Peyer's patch (tissue), 4 donors: ENCODE data around the gene PAQR6. TPM values are rescaled to one million over a fixed set of nuclear protein-coding genes. Genes with fewer than 3 reads are reported as not detected.
A peak's percentile ranks its signal among the peaks of the same experiment; 100 is the strongest.

Source experiments
- DNase-seq, 3 donors: peaks; one replicate each; pipeline ENCODE4 v3.0.0-alpha.2; 2017 to 2019
- H3K27ac ChIP-seq, 4 donors: fragments of 200-600 bp; sonication (generic); one replicate each; pipeline ENCODE4 v1.5.1; 2016 to 2019
- H3K27me3 ChIP-seq, 2 donors: fragments of 200-600 bp; sonication (generic); one replicate each; pipeline ENCODE4 v1.5.1; 2019
- H3K36me3 ChIP-seq, 3 donors: fragments of 200-600 bp; sonication (generic); one replicate each; pipeline ENCODE4 v1.5.1; 2016 to 2019
- H3K4me1 ChIP-seq, 4 donors: fragments of 200-600 bp; sonication (generic); one replicate each; pipeline ENCODE4 v1.5.1; 2016 to 2019
- H3K4me3 ChIP-seq, 4 donors: fragments of 200-600 bp; sonication (generic); 1 replicate in 3 of 4; 2 replicates in 1 of 4; pipeline ENCODE4 v1.5.1; 2016 to 2019; ENCODE audit warnings: mild to moderate bottlenecking in 1 of 4
- H3K9me3 ChIP-seq, 4 donors: fragments of 200-600 bp; sonication (generic); one replicate each; pipeline ENCODE4 v1.5.1; 2016 to 2019; ENCODE audit warnings: mild to moderate bottlenecking in 1 of 4
- CTCF ChIP-seq, 6 experiments: fragments of 450-650 bp in 4 of 6; fragments of 200-600 bp in 2 of 6; sonication (generic) in 1 of 6; IDR thresholded peaks; one replicate each; pipeline ENCODE4 v1.5.1; 2017 to 2019; ENCODE audit warnings: antibody characterized with exemption in 6 of 6, mild to moderate bottlenecking in 3 of 6, moderate library complexity in 1 of 6
- POLR2A ChIP-seq, 2 donors: fragments of 450-650 bp; IDR thresholded peaks; one replicate each; pipeline ENCODE4 v1.5.1; 2017; ENCODE audit warnings: antibody characterized with exemption in 2 of 2, mild to moderate bottlenecking in 2 of 2, moderate library complexity in 2 of 2
- total RNA-seq, 4 donors: library from RNA; depleted of rRNA; stranded (reverse); fragments of >200 nt; gene quantifications; one replicate each; pipeline ENCODE4 v1.1.0, GENCODE V29; 2016

The PAQR6 gene
- total RNA-seq, 4 donors from 2014 or later: 0.70 to 7.4 (median 4.1) TPM

GRCh38 chr1:156196445-156196844, 51.4 kb downstream of the PAQR6 start:
- Histone ChIP-seq H3K4me1 (peaks cover 0 to 45% (median 6%) of the 10 kb centered on the region in 4 donors), H3K9me3 (no peaks in the 10 kb centered on the region), H3K4me3 (no peak overlapping the region), H3K27me3 (no peaks in the 10 kb centered on the region), H3K27ac (no peak overlapping the region), H3K36me3 (peaks cover 0 to 13% (median 0%) of the 10 kb centered on the region in 3 donors)
- no peak for DNase-seq
- TF ChIP-seq CTCF (IDR thresholded peaks at IDR 0.05) (no peak), POLR2A (IDR thresholded peaks at IDR 0.05) (no peak)

GRCh38 chr1:156195853-156196252, 52.0 kb downstream of the PAQR6 start:
- H3K36me3 ChIP-seq: peaks cover 0 to 13% (median 0%) of the 10 kb centered on the region in 3 donors
- no peaks in the 10 kb centered on the region for H3K9me3 ChIP-seq
- TF ChIP-seq CTCF (IDR thresholded peaks at IDR 0.05): no peak
- TF ChIP-seq POLR2A (IDR thresholded peaks at IDR 0.05): no peak
- H3K27ac ChIP-seq: no peak overlapping the region
- no peak for DNase-seq
- no peak overlapping the region for H3K4me3 ChIP-seq
- no peaks in the 10 kb centered on the region for H3K27me3 ChIP-seq
- peaks cover 0 to 45% (median 6%) of the 10 kb centered on the region in 4 donors for H3K4me1 ChIP-seq

- Histone ChIP-seq H3K27ac (peak overlapping the region; percentile 63 to 83 (median 70)), H3K4me1 (peaks cover 0 to 42% (median 6%) of the 10 kb centered on the region in 4 donors), H3K4me3 (peak overlapping the region; percentile 74 to 98 (median 76)), H3K36me3 (no peaks in the 10 kb centered on the region), H3K27me3 (no peaks in the 10 kb centered on the region), H3K9me3 (no peaks in the 10 kb centered on the region)
- no peak for DNase-seq
- TF ChIP-seq CTCF (IDR thresholded peaks at IDR 0.05) (no peak), POLR2A (IDR thresholded peaks at IDR 0.05) (no peak)
Observed at GRCh38 chr1:156194300-156194652, 53.6 kb downstream of the PAQR6 start.

GRCh38 chr1:156193488-156194299, 54.2 kb downstream of the PAQR6 start, which contains the start of gene SLC25A44:
Gene SLC25A44, plus strand, starts transcription at chr1:156194104. Its CDS starts 5,744 bp downstream, at chr1:156199848.
- TF ChIP-seq POLR2A (IDR thresholded peaks at IDR 0.05) (peak; percentile 65 to 67), CTCF (IDR thresholded peaks at IDR 0.05) (peak; percentile 57 to 78 (median 74))
- Histone ChIP-seq H3K4me1 (peaks cover 0 to 37% (median 5%) of the 10 kb centered on the region in 4 donors), H3K27me3 (no peaks in the 10 kb centered on the region), H3K4me3 (peak within 1 kb of the TSS; percentile 74 to 98 (median 76)), H3K9me3 (no peaks in the 10 kb centered on the region), H3K36me3 (no peaks in the 10 kb centered on the region), H3K27ac (peak within 1 kb of the TSS; percentile 74 to 83 (median 78))
- DNase-seq: peak; percentile 94 to 99 (median 97)

Other genes with a start within 250 kb of the PAQR6 start
- 100 to 1,000 TPM; 133 to 269 (median 202) TPM for gene SSR2, start 227.1 kb downstream of the PAQR6 start, total RNA-seq
- 10 to 100 TPM; 16.3 to 22.5 (median 21.4) TPM for gene UBQLN4, start 194.3 kb downstream of the PAQR6 start, total RNA-seq
- 10 to 100 TPM; 40.4 to 75.5 (median 54.1) TPM for gene LAMTOR2, start 193.3 kb downstream of the PAQR6 start, total RNA-seq
- gene RAB25, start 186.9 kb downstream of the PAQR6 start, total RNA-seq: 100 to 1,000 TPM in 3 of 4 donors, 10 to 100 TPM in 1; 96.6 to 188 (median 146) TPM
- gene MEX3A, start 165.6 kb downstream of the PAQR6 start, total RNA-seq: 1 to 10 TPM in 1 of 4 donors, under 1 TPM in 1, not detected in 2; 0.80 to 2.1 TPM
- gene LMNA, start 133.3 kb downstream of the PAQR6 start, total RNA-seq: 100 to 1,000 TPM; 201 to 295 (median 211) TPM
- 10 to 100 TPM in 1 of 4 donors, 1 to 10 TPM in 3; 1.5 to 19.0 (median 3.2) TPM for gene SEMA4A, start 94.5 kb downstream of the PAQR6 start, total RNA-seq
- 10 to 100 TPM; 15.7 to 40.6 (median 33.7) TPM for gene SLC25A44, start 54.0 kb downstream of the PAQR6 start, total RNA-seq
- gene PMF1, start 35.0 kb downstream of the PAQR6 start, total RNA-seq: 10 to 100 TPM; 39.9 to 52.8 (median 43.6) TPM
- gene BGLAP, start 5.9 kb downstream of the PAQR6 start, total RNA-seq: 1 to 10 TPM in 2 of 4 donors, not detected in 2; 1.1 to 2.1 TPM
- gene SMG5, start 34.8 kb upstream of the PAQR6 start, total RNA-seq: 100 to 1,000 TPM in 2 of 4 donors, 10 to 100 TPM in 2; 70.1 to 139 (median 103) TPM
- gene TMEM79, start 36.3 kb upstream of the PAQR6 start, total RNA-seq: 1 to 10 TPM; 1.9 to 9.7 (median 5.4) TPM
- gene GLMP, start 47.6 kb upstream of the PAQR6 start, total RNA-seq: 10 to 100 TPM; 23.1 to 67.8 (median 61.3) TPM
- not detected for gene VHLL, start 51.3 kb upstream of the PAQR6 start, total RNA-seq
- gene CCT3, start 90.2 kb upstream of the PAQR6 start, total RNA-seq: 100 to 1,000 TPM in 3 of 4 donors, 10 to 100 TPM in 1; 63.9 to 148 (median 134) TPM
- gene TSACC, start 90.5 kb upstream of the PAQR6 start, total RNA-seq: not detected
- gene RHBG, start 121.2 kb upstream of the PAQR6 start, total RNA-seq: 1 to 10 TPM in 1 of 4 donors, not detected in 3; 3.1 TPM